ENCODE data around the gene EXT2.

- TF ChIP-seq CTCF (IDR thresholded peaks at IDR 0.05; ENCODE audit: low read depth, low read length) (no peak), EZH2phosphoT487 (IDR thresholded peaks at IDR 0.05; ENCODE audit: low read depth) (no peak)
These were observed 44.3 kb upstream of the EXT2 start for GRCh38 chr11:44051171-44051570.

Data from OCI-LY3 (cell line).